Measurements from ENCODE around the gene RBSN.
"Not testable (repeated sequence)": the region's sequence is repeated elsewhere in the genome, so short reads cannot be mapped to it uniquely, and the experiment has no call there.

Gene RBSN

GRCh38 chr3:15098503-15099363 is at the start of gene RBSN:
Gene RBSN (minus strand): TSS chr3:15099148. CDS start chr3:15096120, 3,028 bp downstream.
- ATAC-seq (replicated peaks; ENCODE audit: extremely low read depth, poor library complexity, severe bottlenecking): peak; percentile 74
- Mint-ChIP-seq H3K36me3 (ENCODE audit: insufficient read depth) (peaks cover 23% of the 10 kb centered on the region), H3K4me3 (peak within 1 kb of the TSS; percentile 86)

DNA sequence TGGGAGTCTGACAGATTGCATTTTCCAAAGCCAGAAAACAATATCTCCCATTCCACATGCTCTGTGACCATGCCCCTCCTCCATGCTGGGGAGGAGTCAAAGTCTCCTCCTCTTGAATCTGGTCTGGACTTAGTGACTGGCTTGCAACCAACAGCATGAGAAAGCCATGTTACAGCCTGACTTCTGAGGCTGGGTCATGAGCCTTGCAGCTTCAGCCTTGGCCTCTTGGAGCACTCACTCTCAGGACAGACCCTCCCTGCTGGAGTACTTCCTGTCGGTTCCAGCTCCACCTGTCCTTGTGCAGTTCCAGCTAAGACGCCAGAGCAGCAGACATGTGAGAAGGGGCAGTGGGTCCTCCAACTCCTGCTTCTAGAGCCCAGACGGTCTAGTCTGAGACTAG is 49.7 kb upstream of the RBSN start:
- Mint-ChIP-seq H3K4me1 (no peaks in the 10 kb centered on the region), H3K4me3 (no peak overlapping the region), H3K36me3 (ENCODE audit: insufficient read depth) (no peaks in the 10 kb centered on the region), H3K27ac (ENCODE audit: low read depth) (no peak overlapping the region), H3K27me3 (peaks cover 62% of the 10 kb centered on the region), H3K9me3 (no peaks in the 10 kb centered on the region)
- ATAC-seq (replicated peaks; ENCODE audit: extremely low read depth, poor library complexity, severe bottlenecking) (no peak), DNase-seq (ENCODE audit: low spot score in 2 of 2) (no peak)

More at GRCh38 chr3:15098503-15099363, at the start of gene RBSN:
- no peaks in the 10 kb centered on the region for H3K9me3 Mint-ChIP-seq
- peaks cover 23% of the 10 kb centered on the region for H3K4me1 Mint-ChIP-seq
- DNase-seq (ENCODE audit: low spot score in 2 of 2): peak; percentile 89 to 94
- peaks cover 14% of the 10 kb centered on the region for H3K27me3 Mint-ChIP-seq
- peak within 1 kb of the TSS; percentile 95 for H3K27ac Mint-ChIP-seq (ENCODE audit: low read depth)

DNA sequence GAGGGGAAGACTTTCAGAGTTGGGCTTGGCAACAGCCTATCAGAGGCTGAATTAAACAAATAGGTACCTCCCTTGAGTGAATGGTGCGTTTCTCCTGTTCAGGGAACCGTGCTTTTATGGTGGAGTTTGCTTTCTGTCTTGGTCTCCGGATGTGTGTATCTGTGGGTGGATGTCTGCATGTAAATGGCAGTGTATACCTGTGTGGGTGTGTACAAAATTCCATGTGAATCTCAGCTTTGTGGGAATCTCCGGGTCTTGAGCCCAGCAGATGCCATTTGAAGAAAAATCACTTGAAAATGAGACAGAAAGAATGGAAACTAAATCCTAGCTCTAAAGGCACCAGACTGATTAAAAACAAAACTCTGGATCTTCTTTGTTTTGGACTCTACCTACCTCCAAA is 37.9 kb upstream of the RBSN start:
- H3K4me1 Mint-ChIP-seq; H3K36me3 Mint-ChIP-seq (ENCODE audit: insufficient read depth); H3K27ac Mint-ChIP-seq (ENCODE audit: low read depth); H3K9me3 Mint-ChIP-seq; ATAC-seq (replicated peaks; ENCODE audit: extremely low read depth, poor library complexity, severe bottlenecking); DNase-seq (ENCODE audit: low spot score in 2 of 2); H3K4me3 Mint-ChIP-seq: not testable (repeated sequence)
- peaks cover 51% of the 10 kb centered on the region for H3K27me3 Mint-ChIP-seq

- not testable (repeated sequence) for H3K27ac Mint-ChIP-seq (ENCODE audit: low read depth); H3K4me3 Mint-ChIP-seq; H3K36me3 Mint-ChIP-seq (ENCODE audit: insufficient read depth); H3K9me3 Mint-ChIP-seq; ATAC-seq (replicated peaks; ENCODE audit: extremely low read depth, poor library complexity, severe bottlenecking); DNase-seq (ENCODE audit: low spot score in 2 of 2); H3K4me1 Mint-ChIP-seq
- peaks cover 41% of the 10 kb centered on the region for H3K27me3 Mint-ChIP-seq
Observed at GRCh38 chr3:15134968-15135367, 36.0 kb upstream of the RBSN start.

GRCh38 chr3:15128403-15128802 is 29.5 kb upstream of the RBSN start:
- not testable (repeated sequence) for H3K4me1 Mint-ChIP-seq; H3K27ac Mint-ChIP-seq (ENCODE audit: low read depth); H3K9me3 Mint-ChIP-seq; H3K36me3 Mint-ChIP-seq (ENCODE audit: insufficient read depth); DNase-seq (ENCODE audit: low spot score in 2 of 2); H3K4me3 Mint-ChIP-seq; ATAC-seq (replicated peaks; ENCODE audit: extremely low read depth, poor library complexity, severe bottlenecking)
- H3K27me3 Mint-ChIP-seq: peaks cover 23% of the 10 kb centered on the region

DNA sequence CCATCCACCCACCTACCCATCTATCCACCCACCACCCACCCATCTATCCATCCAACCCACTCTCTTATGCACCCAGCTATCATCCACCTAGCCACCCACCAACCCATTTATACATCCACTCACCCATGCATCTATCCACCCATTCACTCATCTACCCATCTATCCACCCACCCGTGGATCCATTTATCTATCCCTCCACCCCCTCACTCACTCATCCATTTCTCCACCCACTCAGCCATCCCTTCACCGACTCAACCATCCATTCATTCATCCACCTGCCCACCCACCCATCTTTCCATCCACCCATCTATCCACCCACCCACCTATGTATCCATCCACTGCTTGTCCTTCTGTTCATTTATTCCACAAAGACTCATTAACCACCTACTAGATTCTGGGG is 28.0 kb upstream of the RBSN start:
- H3K27me3 Mint-ChIP-seq: peaks cover 15% of the 10 kb centered on the region
- not testable (repeated sequence) for H3K27ac Mint-ChIP-seq (ENCODE audit: low read depth); ATAC-seq (replicated peaks; ENCODE audit: extremely low read depth, poor library complexity, severe bottlenecking); H3K4me3 Mint-ChIP-seq; H3K9me3 Mint-ChIP-seq; H3K4me1 Mint-ChIP-seq; H3K36me3 Mint-ChIP-seq (ENCODE audit: insufficient read depth); DNase-seq (ENCODE audit: low spot score in 2 of 2)

- no peak overlapping the region for H3K27ac Mint-ChIP-seq (ENCODE audit: low read depth)
- no peaks in the 10 kb centered on the region for H3K36me3 Mint-ChIP-seq (ENCODE audit: insufficient read depth)
- ATAC-seq (replicated peaks; ENCODE audit: extremely low read depth, poor library complexity, severe bottlenecking): no peak
Observed at GRCh38 chr3:15122398-15122797, 23.4 kb upstream of the RBSN start.

GRCh38 chr3:15121936-15122335 is 23.0 kb upstream of the RBSN start:
- H3K27ac Mint-ChIP-seq (ENCODE audit: low read depth): no peak overlapping the region
- no peak overlapping the region for H3K4me3 Mint-ChIP-seq
- DNase-seq (ENCODE audit: low spot score in 2 of 2): no peak
- H3K9me3 Mint-ChIP-seq: no peaks in the 10 kb centered on the region
- no peak for ATAC-seq (replicated peaks; ENCODE audit: extremely low read depth, poor library complexity, severe bottlenecking)
- H3K36me3 Mint-ChIP-seq (ENCODE audit: insufficient read depth): no peaks in the 10 kb centered on the region
- no peaks in the 10 kb centered on the region for H3K4me1 Mint-ChIP-seq
- peaks cover 7% of the 10 kb centered on the region for H3K27me3 Mint-ChIP-seq

More at GRCh38 chr3:15122398-15122797, 23.4 kb upstream of the RBSN start:
- Mint-ChIP-seq H3K4me1 (no peaks in the 10 kb centered on the region), H3K9me3 (no peaks in the 10 kb centered on the region), H3K27me3 (peaks cover 12% of the 10 kb centered on the region), H3K4me3 (no peak overlapping the region)
- no peak for DNase-seq (ENCODE audit: low spot score in 2 of 2)

DNA sequence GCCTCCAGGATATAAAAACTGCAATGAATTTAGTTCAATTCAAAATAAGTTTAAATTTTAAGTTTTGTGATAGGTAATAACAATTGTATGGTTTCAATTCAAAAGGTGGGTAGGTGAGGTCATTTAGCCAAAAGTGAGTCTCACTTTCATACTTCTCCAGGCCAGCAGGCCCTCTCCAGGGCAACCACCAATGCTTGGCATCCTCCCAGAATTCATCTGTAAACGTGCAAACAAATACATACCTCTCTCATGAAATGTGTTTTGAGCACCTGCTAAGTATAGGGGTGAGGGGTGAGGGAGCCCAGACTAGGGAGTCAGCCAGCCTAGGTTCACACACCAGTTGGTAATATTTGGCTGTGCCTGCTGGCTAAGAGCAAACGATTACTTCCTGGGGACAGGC is 22.0 kb upstream of the RBSN start:
- no peaks in the 10 kb centered on the region for H3K27me3 Mint-ChIP-seq
- no peaks in the 10 kb centered on the region for H3K9me3 Mint-ChIP-seq
- H3K4me3 Mint-ChIP-seq: no peak overlapping the region
- ATAC-seq (replicated peaks; ENCODE audit: extremely low read depth, poor library complexity, severe bottlenecking) (no peak), DNase-seq (ENCODE audit: low spot score in 2 of 2) (no peak)
- H3K36me3 Mint-ChIP-seq (ENCODE audit: insufficient read depth): no peaks in the 10 kb centered on the region
- no peak overlapping the region for H3K27ac Mint-ChIP-seq (ENCODE audit: low read depth)
- no peaks in the 10 kb centered on the region for H3K4me1 Mint-ChIP-seq

GRCh38 chr3:15117011-15117410 is 18.1 kb upstream of the RBSN start:
- DNase-seq (ENCODE audit: low spot score in 2 of 2) (no peak), ATAC-seq (replicated peaks; ENCODE audit: extremely low read depth, poor library complexity, severe bottlenecking) (no peak)
- Mint-ChIP-seq H3K4me1 (no peaks in the 10 kb centered on the region), H3K27me3 (no peaks in the 10 kb centered on the region), H3K4me3 (no peak overlapping the region), H3K36me3 (ENCODE audit: insufficient read depth) (peaks cover 2% of the 10 kb centered on the region), H3K27ac (ENCODE audit: low read depth) (no peak overlapping the region), H3K9me3 (no peaks in the 10 kb centered on the region)

GRCh38 chr3:15116032-15116669 is 17.2 kb upstream of the RBSN start:
- H3K4me1 Mint-ChIP-seq: no peaks in the 10 kb centered on the region
- peaks cover 2% of the 10 kb centered on the region for H3K36me3 Mint-ChIP-seq (ENCODE audit: insufficient read depth)
- H3K4me3 Mint-ChIP-seq: no peak overlapping the region
- ATAC-seq (replicated peaks; ENCODE audit: extremely low read depth, poor library complexity, severe bottlenecking) (no peak), DNase-seq (ENCODE audit: low spot score in 2 of 2) (no peak)
- no peaks in the 10 kb centered on the region for H3K9me3 Mint-ChIP-seq
- H3K27ac Mint-ChIP-seq (ENCODE audit: low read depth): no peak overlapping the region
- H3K27me3 Mint-ChIP-seq: no peaks in the 10 kb centered on the region

- H3K27me3 Mint-ChIP-seq: peaks cover 3% of the 10 kb centered on the region
- H3K4me1 Mint-ChIP-seq: no peaks in the 10 kb centered on the region
- no peak overlapping the region for H3K4me3 Mint-ChIP-seq
- no peak for ATAC-seq (replicated peaks; ENCODE audit: extremely low read depth, poor library complexity, severe bottlenecking)
- DNase-seq (ENCODE audit: low spot score in 2 of 2): no peak
- H3K27ac Mint-ChIP-seq (ENCODE audit: low read depth): no peak overlapping the region
- no peaks in the 10 kb centered on the region for H3K9me3 Mint-ChIP-seq
- H3K36me3 Mint-ChIP-seq (ENCODE audit: insufficient read depth): peaks cover 2% of the 10 kb centered on the region
Observed at GRCh38 chr3:15114466-15115358, 15.8 kb upstream of the RBSN start.

Measured in central memory CD8-positive, alpha-beta T cell (primary cell).